KBM-7 (cell line): ENCODE measurements around the gene GRPEL1.

Source experiments
- DNase-seq: peaks from one replicate; pipeline ENCODE4 v3.0.0-alpha.2; 2015
- in situ Hi-C: fragments of 300-500 bp; cut with MboI; formaldehyde crosslinking; loops from 2 replicates; pipeline ENCODE4 v1.14.3; 2020; ENCODE audit warnings: low sequenced_read_pairs, low pct_unique_long_range_greater_than_20kb, mixed read lengths

Gene GRPEL1

DNA sequence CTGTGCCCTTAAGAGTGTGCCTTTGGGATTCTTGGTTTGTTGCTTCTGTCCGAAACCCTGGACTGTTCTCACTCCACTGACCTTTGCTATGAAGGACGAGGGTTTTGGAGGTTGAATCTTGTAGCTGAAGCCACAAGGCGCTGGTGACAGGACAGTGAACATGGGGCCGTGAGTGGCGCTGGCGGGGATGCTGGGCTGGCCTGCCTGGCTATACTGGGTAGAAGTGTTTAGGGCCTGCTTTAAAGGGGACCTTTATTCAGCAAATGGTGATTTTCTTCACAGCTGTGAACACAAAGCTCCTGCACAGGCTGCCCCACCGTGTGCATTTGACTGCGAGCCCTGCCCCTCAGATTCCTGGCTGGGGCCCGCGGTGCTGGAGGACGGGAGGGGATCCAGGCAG is 51.8 kb downstream of the GRPEL1 start:
- in situ Hi-C loops: no loop called here
- no peak for DNase-seq

- in situ Hi-C loops: no loop called here
- no peak for DNase-seq
Observed at GRCh38 chr4:7015383-7016035, 52.4 kb downstream of the GRPEL1 start.

DNA sequence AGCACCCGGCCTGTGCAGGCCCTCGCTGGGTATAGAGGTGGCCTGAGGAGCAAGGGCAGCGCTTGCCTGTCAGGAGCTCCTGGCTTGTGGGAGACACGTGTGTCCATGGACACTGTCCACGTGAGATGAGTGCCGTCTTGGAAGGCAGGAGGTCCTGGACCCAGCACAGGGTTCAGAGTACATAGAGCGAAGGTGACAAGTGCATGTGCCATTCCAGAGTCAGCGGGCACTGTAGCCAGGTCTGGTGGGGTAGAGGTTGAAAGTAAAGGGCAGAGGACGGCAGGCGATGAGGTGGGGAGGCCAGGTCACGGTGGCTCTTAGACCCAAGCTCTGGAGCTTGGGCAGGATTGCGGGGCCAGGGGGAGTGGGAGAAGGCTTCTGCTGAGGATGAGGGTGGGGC is 53.0 kb downstream of the GRPEL1 start:
- in situ Hi-C loops: no loop called here
- DNase-seq: no peak

GRCh38 chr4:7013175-7013574 is 54.7 kb downstream of the GRPEL1 start:
- in situ Hi-C loops: no loop called here
- no peak for DNase-seq

- in situ Hi-C loops: no loop called here
- no peak for DNase-seq
Observed at GRCh38 chr4:7009564-7009963, 58.3 kb downstream of the GRPEL1 start.
